NCI-H2107 (cell line): Measurements from ENCODE around the gene OR5M8.

ENCODE experiments used
- DNase-seq: peaks from one replicate; lab custom pipeline; 2025; lab: John Stamatoyannopoulos, UW

The OR5M8 gene

DNA sequence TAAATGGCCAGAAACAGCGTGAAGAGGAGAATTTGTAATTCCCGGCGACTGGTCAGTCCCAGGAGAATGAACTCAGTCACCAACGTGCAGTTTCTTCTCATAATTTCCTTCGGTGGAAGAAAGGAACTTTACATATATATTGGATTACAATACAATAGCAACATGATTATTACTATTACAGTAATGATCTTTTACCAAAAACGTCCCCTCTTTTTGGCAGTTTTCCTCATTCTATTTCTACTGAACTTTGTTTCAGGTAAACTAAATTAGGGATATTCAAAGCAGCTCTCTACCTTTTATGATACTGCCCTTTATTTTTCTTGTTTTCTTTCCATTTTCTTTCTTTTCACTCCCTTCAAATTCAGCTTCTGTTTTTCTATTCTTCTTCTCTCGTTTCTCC lies at the start of gene OR5M8:
Gene OR5M8 (minus strand): TSS at position 101 of the 400 bp plus-strand sequence. CDS start 0 bp downstream, at position 101.
- no peak for DNase-seq

DNA sequence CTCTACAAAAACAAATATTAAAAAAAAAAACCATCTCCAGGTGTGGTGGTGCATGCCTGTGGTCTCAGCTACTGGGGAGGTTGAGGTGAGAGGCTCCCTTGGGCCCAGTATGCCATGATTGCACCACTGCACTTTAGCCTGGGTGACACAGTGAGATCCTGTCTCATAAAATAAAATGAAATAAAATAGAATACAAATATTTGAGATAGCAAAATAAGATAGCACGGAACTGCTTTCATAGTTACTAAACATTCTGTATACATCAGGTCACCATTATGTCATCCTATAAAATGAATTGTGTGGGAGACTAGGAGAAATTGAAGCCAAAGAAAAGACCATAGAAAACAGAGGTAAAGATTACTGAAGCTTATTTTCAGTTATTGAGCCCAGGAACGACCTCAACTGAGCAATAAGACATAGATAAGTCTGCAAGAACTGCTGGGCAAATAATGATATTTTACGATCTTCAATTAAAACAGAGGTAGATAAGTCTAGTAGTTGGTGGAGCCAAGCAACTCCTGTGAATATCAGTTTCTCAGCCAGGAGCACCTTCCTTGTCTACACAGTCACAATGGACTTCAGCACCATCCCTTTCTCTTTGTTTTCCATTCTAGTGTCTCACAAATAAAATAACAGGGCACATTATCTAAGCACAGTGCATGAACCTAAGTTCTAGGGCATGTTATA lies 42.0 kb upstream of the OR5M8 start:
- DNase-seq: no peak

DNA sequence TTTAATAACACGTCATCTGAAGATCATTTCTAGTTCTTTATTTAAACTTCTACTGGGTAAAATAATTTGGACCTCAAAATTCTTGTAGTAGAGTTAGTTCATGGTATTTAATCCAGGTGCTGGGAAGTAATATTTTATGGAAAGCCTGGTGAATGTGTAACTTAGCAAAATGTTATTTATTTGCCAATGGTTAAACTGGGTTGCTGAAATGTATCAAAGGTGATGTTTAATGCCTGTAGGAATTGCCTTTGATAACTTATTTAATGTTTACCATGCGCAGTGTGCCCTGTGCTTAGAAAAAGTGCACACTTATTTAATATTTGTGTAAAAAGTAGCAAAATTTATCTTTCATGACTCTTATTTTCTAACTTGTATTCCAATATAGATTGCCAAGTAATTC lies 40.7 kb upstream of the OR5M8 start:
- DNase-seq: no peak

DNA sequence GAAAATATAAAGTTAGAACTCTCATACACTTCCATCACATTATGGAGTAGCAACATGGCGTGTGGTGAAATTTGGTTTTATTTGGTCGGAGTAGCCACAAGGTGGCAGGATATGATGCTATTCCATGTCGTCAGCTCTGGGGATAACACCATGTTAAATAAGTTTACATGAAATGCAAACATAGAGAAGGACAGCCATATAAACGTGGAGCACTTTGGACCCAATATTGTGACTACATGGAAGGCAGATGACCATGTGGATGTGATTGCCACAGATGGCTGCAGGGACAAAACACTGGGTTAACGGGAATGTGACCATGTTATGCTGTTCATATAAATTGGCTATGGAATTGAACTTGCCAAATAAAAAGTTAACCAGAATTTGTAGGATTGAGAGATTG lies 30.8 kb upstream of the OR5M8 start:
- no peak for DNase-seq

DNA sequence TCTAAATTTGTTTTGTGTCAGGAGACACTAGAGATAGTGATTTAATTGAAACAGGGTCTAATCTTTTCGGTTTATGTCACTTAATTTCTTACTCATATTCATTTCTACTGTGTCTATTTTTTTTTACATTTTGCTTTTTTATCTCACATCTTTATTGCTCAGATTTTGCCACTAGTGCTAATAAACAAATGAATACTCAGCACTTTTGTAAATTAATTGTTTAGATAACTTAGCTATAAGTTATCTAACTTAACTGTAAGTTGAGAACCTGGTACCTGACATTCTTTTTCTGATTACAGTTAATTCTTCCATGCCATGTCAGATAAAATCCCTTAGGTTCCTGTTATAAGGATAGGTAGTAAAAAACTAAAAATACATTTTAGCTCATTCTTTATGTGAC lies 22.1 kb upstream of the OR5M8 start:
- no peak for DNase-seq

DNA sequence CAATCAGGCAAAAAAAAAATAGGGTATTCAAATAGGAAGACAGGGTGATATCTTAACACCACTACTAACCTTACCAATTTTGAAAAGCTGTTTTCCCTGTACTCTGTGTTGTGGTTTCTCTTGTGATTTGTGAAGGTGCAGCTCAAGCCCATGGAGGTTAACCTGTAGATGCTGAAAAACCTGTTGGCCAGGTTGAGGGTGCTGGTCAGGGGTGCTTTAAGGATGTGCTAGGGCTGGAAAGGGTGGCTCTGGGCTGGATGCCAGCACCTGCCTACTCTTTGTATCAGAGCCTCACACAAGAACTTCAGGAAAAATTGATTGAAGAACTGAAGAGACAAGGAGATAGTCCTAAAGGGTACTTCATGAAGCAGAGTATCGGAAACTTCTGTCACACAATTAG lies 18.3 kb upstream of the OR5M8 start:
- no peak for DNase-seq

DNA sequence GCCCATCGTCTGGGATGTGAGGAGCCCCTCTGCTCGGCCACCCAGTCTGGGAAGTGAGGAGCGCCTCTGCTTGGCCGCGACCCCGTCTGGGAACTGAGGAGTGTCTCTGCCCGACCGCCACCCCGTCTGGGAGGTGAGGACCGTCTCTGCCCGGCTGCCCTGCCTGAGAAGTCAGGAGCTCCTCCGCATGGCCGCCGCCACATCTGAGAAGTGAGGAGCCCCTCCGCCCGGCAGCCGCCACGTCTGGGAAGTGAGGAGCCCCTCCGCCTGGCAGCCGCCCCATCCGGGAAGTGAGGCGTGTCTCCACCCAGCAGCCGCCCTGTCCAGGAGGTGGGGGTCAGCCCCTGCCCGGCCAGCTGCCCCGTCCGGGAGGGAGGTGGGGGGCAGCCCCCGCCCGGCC lies 5.8 kb upstream of the OR5M8 start:
- DNase-seq: no peak

DNA sequence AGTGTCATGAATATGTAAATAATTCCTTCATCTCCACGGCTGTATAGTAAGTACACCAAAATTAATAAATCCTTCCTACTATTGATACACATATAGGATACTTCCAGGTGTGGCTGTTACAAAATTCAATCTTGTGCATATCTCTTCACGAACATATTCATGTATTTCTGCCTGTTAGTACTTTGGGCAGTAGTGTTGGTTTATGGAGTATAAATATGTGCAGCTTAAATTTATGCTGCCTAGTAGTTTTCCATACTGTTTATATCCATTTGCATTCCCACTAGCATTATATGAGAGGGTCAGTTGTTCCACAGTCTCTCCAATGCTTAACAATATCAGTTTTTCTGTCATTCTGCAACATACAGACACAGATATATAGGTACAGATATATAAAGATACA lies 3.9 kb upstream of the OR5M8 start:
- DNase-seq: no peak

DNA sequence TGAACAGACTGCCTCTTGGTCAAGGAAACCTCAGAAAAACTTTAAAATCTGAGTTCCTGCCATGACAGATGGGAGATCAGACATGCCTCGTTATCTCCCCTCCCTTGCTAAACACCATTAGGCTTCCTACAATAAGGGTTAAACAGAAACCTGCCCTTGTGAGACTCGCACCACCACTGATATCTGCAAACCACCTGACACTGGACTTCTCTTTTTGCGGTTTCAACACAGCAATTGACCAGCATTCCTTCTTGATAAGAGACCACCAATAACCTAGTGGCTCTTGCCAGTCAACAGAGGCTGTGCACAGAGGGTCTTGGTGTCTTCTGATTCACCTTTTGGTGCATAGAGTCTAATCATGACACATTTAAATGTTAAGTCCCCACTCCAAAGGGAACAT lies 4.4 kb downstream of the OR5M8 start:
- DNase-seq: no peak

DNA sequence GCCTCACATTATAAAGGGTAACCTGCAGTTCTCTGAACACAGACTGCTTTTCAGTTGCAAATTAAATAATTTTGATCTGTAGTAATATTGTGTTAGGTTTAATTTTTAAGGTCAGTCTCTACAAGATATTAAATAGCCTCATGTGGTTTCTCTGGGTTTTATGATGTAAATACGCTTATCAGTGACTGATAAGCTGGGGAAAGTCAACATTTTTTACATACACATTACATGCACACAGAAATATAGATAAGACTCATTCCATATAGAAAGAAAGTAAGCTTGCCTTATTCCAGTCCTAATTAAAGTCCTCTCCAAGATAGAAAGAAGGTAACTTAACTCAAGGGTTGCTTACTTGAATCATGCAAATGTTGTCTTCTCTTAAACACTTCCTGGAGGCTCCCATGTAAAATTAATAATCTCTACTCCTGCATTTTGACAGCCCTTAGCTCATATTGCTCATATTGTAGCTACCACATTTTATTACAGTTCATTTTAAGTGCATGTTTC lies 16.4 kb downstream of the OR5M8 start:
- DNase-seq: no peak

DNA sequence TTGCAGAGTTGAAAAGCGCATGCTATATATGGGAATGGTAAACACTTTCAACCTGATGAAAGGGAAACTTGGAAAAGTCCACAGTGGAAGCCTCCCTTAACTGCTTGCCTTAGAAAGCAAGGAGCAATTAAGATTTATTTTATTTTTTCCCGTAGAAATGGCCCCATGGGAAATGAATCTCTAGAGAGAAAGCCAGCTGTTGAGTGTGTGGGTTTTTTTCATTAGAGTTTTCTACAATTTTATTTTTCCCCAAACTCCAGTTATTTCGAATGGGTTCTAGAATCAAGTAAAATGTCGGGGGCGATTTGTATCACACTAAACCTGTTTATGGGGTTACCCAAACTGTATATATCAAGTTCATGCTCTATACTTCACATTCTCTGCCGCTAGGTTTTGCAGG lies 17.9 kb downstream of the OR5M8 start, which contains the start of gene OR5M3:
Gene OR5M3 (minus strand): TSS at position 101 of the 400 bp plus-strand sequence. CDS start 2,855 bp downstream, outside the sequence.
- no peak for DNase-seq

DNA sequence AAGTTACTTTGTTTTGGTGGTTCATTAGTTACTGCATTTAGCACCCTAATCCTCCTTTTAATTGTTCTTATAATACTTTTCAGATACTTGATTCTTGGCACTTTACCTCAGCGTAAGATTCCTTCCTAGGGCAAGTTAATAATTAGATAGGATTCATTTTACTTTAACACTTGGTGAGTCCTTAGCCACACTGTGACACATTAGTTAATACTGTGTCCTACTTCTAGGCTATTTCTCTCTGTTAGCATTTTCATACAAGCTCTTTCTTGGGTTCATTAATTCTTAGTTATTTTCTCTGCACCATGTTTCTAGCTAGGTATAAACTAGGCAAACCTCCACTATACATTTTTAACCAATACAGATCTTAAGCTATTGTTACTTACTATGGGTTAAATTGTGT lies 34.1 kb downstream of the OR5M8 start:
- DNase-seq: no peak

DNA sequence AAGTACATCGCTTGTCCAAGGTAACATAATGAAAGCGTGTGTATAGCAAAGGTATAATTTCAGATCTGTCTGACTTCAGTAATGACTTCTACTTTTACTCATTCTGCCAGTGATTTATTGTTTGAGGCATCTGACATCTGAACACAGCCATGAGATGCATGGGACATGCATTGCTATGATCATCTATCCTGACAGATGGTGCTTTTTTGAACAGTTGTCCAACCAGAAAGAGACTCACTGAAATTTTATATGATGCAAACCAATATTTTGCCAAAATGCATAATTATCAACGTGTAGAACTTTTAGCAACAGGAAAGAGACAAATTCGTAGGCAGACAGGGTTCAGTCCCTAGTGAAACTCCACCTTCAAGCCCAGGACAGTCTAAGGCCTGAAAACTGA lies 37.6 kb downstream of the OR5M8 start:
- DNase-seq: no peak
